HG03558 (cell line): ENCODE data around the gene UNC5A.

Experiments used
- ATAC-seq: cut with Tn5 transposase; IDR thresholded peaks from one replicate; pipeline ENCODE4 v1.9.1; 2021; ENCODE audit warnings: moderate number of reproducible peaks; ENCODE audit not compliant: unreplicated experiment; ENCODE audit errors: extremely low read depth

Gene UNC5A

DNA sequence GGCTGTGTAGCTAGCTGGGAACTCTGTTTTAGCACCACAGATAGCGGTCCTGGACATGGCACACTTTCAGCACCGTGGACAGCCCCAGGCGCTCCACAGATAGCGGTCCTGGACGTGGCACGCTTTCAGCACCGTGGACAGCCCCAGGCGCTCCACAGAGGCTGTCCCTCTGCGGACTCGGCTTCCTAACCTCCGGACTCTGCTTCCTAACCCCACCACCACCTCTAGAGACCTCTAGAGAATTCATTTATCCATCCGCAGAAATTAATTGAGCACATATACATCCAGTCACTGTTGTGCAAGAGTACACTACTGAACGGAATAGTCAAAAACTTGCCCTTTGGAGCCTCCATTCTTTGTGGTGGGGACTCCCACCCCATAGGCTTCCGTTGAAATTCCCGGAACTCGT, 27.4 kb downstream of the UNC5A start:
- no peak for ATAC-seq

DNA sequence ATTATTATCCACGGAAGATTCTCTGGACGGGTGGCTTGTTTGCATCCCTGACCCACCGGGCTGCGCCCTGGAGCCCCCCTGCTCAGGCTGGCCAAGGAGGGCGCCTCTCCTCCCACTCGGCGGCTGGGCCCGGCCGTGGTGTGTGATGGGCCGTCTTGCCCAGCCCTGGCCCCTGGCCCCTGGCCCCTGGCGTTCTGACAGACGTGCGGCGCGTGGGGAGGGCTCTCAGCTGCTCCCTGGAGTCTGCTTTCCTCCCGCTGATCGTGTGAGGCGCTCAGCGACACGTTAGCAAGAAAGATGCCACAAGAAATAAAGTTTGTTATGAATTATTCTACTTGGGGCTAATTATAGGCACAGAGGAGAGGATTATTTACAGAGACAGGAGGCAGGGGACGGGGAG, 33.3 kb downstream of the UNC5A start:
- no peak for ATAC-seq

DNA sequence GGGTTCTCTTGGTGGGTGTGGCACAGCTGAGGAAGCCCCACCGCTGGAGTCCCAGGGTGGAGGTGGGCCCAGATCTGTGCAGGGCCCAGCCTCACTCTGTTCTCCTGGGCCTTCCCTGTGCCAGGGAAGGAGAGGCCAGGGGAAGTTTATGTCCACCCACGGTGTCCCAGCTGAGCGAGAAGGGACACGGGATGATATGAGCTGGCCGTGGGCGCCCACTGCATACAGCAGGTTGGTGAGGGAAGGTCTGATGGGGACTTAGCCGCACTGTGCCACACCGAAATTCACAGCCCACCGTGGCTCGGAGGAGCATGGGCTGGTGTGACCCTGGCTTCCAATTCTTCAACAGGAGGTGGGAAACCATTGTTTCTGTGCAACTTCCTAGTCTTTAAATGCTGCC, 33.9 kb downstream of the UNC5A start:
- ATAC-seq, result no peak

DNA sequence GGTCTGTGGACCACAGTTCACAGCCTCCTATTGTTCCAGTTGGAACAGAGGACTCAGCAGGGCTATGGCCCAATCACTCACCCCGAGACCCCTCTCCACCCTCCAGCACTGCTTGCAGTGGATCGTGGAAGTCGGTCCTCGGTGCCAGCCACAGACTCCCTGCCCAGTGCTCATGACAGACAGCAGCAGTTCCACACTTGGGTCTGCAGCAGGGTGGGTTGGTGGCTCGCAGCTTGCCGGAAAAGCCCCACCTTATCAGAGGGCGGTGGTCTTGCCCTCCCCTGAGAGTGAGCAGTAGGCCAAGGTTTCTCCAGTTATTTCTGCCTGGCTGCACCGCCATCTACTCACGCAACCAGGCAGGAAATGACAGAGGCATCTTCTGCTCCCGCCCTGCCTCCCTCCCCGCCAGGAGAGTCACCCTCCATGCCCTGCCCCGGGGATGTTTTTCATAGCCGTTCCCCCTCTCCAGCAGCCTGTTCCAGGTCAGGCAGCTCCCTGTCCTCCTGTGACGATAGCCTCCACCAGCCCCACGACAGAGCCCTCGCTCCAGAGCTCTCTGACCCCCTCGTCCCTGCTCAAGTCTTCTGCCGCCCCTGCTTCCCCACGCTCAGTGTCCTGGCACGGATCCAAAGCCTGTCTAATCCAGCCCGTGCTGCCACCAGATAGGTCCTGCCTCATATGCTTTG, 34.5 kb downstream of the UNC5A start:
- no peak for ATAC-seq

- no peak for ATAC-seq
These were observed 35.0 kb downstream of the UNC5A start for GRCh38 chr5:176845392-176845713.

GRCh38 chr5:176846335-176847140, 36.2 kb downstream of the UNC5A start:
- ATAC-seq, result no peak

DNA sequence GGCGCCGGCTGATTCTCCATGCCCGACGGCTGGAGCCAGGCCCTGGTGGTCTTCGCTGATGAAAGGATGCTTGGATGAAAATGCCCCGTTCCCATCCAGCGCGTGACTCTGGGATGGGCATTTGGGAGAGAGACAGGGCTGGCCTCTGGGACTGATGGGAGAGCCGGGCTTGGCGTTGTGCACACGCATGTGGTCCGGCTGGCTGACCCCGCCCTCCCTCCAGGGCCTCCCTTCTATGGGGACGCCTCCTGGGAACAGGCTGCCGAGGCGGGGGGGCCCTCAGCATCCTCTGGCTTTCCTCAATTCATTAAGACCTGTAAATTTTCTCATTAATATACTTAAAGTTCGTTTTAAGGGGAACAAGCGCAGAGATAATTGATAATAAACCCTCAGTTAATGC, 36.8 kb downstream of the UNC5A start:
- no peak for ATAC-seq

DNA sequence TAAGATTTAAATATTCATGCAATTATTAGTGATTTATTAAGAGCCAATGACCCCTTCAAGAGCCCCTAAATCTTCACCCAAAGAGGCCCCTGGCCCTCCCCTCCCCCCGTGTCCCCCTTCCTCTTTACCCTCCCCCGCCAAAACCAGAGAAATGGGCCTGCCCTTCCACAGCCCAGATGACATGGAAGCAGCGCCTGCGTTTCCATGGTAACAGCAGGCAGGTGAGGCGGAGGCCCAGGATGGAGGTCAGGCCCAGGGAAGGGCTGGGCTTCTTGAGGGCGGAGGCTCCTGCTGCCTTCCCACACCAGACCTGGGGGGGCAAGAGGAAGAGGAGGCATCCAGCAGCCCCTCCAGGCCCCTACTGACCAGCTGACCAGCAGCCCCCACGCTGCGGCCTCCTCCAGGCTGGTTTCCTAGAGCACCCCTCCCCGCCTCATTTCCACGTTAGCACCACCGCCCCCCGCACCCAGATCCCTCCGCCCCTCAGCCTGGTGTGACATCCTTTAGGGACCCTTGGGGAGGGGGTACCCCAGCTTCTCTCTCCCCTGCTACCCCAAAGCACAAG, 37.4 kb downstream of the UNC5A start:
- no peak for ATAC-seq

DNA sequence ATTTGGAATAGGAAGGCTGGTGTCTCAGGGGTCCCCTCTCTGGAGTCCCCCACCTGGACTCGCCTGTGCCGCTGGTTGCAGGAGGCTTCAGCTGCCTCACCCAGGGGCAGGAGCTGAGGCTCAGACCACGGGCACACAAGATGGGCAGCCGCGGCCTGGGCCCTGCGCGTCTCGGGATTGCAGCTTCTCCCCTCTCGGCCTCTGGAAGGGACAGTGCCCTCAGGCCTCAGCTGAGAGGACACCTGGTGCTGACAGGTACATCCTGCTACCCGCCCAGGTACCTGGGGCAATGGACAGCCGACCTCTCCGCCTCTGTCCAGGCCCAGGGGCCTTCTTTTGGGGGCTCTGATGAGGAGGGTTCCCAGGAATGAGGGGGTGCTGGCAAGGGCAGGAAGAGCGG, 38.3 kb downstream of the UNC5A start:
- no peak for ATAC-seq

DNA sequence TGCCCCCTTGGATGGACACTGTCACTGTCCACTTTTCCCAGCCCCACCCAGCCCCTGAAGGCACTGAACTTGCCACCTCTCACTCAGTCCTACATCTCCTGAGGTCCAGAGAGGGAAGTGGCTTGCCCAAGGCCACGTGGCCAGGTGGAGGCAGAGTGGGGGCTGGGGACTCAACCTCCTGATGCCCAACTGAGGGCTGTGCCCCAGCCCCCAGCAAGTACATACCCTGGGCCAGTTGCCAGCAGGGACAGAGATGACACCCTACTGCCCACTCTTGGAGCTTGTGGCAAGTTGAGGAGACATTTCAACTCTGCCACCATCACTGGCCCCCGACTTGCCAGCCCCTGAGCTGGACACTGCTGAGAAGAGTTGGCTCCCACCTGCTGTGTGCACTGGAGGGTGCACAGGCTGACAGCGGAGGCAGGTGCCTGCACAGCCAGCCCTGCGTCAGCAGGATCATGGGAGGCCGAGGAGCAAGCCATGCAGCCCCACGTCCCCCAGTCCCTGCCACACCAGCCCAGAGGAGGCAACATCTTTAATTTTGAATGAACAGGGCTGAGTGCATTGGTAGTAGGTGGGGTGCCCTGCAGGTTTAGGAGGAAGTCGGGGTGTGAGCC, 39.4 kb downstream of the UNC5A start:
- no peak for ATAC-seq

GRCh38 chr5:176850371-176851245, 40.2 kb downstream of the UNC5A start:
- no peak for ATAC-seq

- no peak for ATAC-seq
These were observed 41.0 kb downstream of the UNC5A start for GRCh38 chr5:176851380-176851779.

- no peak for ATAC-seq
These were observed 41.7 kb downstream of the UNC5A start for GRCh38 chr5:176851871-176852658.

DNA sequence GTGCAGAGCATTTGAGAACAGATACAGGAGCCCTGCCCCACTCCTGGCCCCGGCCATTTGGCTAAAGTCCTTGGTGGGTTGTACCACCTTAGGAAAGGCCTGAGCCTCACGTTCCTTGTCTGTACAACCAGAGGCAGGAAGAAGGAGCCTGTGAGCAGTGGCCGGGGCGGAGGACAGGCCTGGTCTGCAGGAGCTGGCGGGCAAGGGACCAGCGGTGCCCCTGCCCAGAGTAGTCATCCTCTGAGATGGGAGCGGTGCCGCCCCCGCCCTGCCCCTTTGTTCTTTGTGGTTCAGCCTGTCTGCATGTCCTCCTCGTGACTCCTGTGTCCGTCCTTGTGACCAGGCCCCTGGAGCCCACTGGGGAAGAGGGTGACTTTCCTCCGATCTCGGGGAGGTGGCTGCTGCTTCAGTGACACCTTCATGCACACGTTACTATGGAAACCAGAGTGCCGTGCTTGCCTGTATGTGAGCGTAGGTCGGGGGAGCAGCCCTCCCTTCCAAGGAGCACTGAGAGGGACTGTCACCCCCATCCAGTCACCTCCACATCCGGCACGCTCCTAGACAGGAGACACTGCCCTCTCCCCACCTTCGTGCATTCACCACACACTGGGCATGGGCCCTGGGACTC, 42.9 kb downstream of the UNC5A start:
- ATAC-seq, result no peak

DNA sequence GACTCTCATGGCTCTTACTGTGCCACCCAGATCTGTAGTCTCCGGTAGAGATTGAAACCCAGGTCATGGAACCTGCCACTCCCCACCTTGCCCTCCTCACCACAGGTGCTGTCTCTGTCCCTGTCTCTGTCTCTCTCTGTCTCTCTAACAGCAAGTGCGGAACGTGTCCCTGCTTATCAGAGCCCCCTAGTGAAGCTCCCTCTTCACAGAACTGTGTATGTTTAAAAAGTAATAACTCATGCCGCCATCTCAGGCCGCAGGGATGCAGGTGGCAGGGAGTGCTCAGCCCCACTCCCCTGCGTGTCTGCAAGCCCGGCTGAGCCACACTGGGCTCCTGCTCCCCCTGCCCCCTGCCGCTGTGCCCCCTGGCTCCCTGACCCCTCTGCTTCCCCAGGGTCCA, 43.8 kb downstream of the UNC5A start:
- ATAC-seq, result no peak

DNA sequence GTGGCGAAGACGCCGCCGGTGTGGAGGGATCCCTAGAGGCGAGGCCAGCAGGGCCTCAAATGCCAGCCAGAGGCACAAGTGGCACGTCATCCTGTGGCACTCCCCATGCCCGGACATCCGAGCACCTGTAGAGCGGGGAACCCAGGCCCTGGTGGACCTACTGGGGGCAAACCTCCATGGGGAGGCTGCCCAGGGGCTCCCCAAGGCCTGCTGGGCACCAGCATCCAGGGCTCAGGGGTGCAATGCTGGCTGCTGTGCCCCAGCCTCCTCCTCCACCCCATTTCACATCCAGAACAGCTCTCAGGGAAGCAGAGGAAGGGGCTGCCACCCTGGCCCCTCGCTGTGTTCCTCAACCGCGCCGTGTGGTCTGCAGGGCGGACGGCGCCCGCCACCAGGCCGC, 45.2 kb downstream of the UNC5A start:
- no peak for ATAC-seq

DNA sequence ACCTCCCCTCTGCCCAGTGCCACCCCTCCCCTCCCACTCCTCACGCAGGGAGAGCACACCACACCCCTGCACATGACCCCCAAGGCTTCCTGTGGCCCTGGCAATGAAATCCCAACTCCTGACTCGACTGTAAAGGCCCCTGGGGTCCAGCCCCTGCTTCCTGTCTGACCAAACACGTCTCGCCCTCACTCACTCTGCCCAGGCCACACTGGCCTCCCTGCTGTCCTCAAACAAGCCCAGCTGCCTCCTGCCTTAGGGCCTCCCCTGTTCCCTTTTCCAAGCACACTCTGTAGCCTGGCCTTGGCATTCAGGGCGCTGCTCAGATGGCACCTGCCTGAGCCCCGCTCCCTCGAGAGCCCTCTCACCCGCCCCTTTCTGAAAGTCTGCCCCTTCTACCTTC, 46.4 kb downstream of the UNC5A start:
- no peak for ATAC-seq

GRCh38 chr5:176857216-176857893, 47.0 kb downstream of the UNC5A start:
- no peak for ATAC-seq

GRCh38 chr5:176857894-176858273, 47.5 kb downstream of the UNC5A start:
- no peak for ATAC-seq
